DOHH2 (cell line): ENCODE results near the gene KLK12.

Experiments used
- H3F3A ChIP-seq: fragments of 200-600 bp; sonication (generic), shearing (Covaris generic); 2 replicates; pipeline ENCODE4 v1.6.0; 2016; ENCODE audit warnings: antibody characterized with exemption, mild to moderate bottlenecking; ENCODE audit not compliant: control insufficient read depth, insufficient read depth
- H3K27ac ChIP-seq: fragments of 200-600 bp; sonication (generic); 2 replicates; pipeline ENCODE4 v1.5.1; 2014; ENCODE audit warnings: low read depth, mild to moderate bottlenecking, low read length, moderate library complexity
- H3K27me3 ChIP-seq: fragments of 200-600 bp; sonication (generic); 2 replicates; pipeline ENCODE4 v1.6.1; 2014; ENCODE audit warnings: mild to moderate bottlenecking, low read length, mixed read lengths; ENCODE audit not compliant: control insufficient read depth
- H3K36me3 ChIP-seq: fragments of 200-600 bp; sonication (generic); 2 replicates; pipeline ENCODE4 v1.6.1; 2014; ENCODE audit warnings: mild to moderate bottlenecking, low read length, moderate library complexity, mixed read lengths; ENCODE audit not compliant: control insufficient read depth
- H3K4me1 ChIP-seq: fragments of 200-600 bp; sonication (generic); 2 replicates; pipeline ENCODE4 v1.6.1; 2014; ENCODE audit warnings: mild to moderate bottlenecking, low read length, mixed read lengths; ENCODE audit not compliant: control insufficient read depth
- H3K4me2 ChIP-seq: fragments of 200-600 bp; sonication (generic); 2 replicates; pipeline ENCODE4 v1.6.0; 2014; ENCODE audit warnings: mild to moderate bottlenecking, low read length, moderate library complexity
- H3K4me3 ChIP-seq: fragments of 200-600 bp; sonication (generic); 2 replicates; pipeline ENCODE4 v1.5.1; 2014; ENCODE audit warnings: mild to moderate bottlenecking, low read length, mixed read lengths
- H3K79me2 ChIP-seq: fragments of 200-600 bp; sonication (generic); 2 replicates; pipeline ENCODE4 v1.6.1; 2014; ENCODE audit warnings: mild to moderate bottlenecking, low read length, mixed read lengths; ENCODE audit not compliant: control insufficient read depth
- H3K9me2 ChIP-seq: fragments of 200-600 bp; sonication (generic); replicated peaks from 2 replicates; pipeline ENCODE4 v1.6.1; 2014; ENCODE audit warnings: mild to moderate bottlenecking, low read length, mixed read lengths; ENCODE audit not compliant: control insufficient read depth
- H3K9me3 ChIP-seq: fragments of 200-600 bp; sonication (generic); 2 replicates; pipeline ENCODE4 v1.6.1; 2014; ENCODE audit warnings: antibody characterized with exemption, low read length, mixed read lengths; ENCODE audit not compliant: control insufficient read depth, insufficient read depth
- H4K20me1 ChIP-seq: fragments of 200-600 bp; sonication (generic); 2 replicates; pipeline ENCODE4 v1.6.0; 2014; ENCODE audit warnings: low read depth, mild to moderate bottlenecking, antibody characterized with exemption, low read length, moderate library complexity; ENCODE audit not compliant: control insufficient read depth, insufficient read depth
- CTCF ChIP-seq: fragments of 200-600 bp; sonication (generic); IDR thresholded peaks from one replicate; pipeline ENCODE4 v1.5.1; 2014; ENCODE audit warnings: antibody characterized with exemption, mild to moderate bottlenecking, low read depth, low read length; ENCODE audit not compliant: poor library complexity, severe bottlenecking
- EZH2phosphoT487 ChIP-seq: fragments of 200-600 bp; sonication (generic); IDR thresholded peaks from 2 replicates; pipeline ENCODE4 v1.6.1; 2017; ENCODE audit warnings: borderline replicate concordance, mild to moderate bottlenecking, antibody characterized with exemption, low read length, moderate library complexity, mixed read lengths

The KLK12 gene

GRCh38 chr19:51007488-51007887 is 27.3 kb downstream of the KLK12 start:
- no peaks in the 10 kb centered on the region for H3K9me3 ChIP-seq
- TF ChIP-seq EZH2phosphoT487: no peak
- TF ChIP-seq CTCF: no peak

GRCh38 chr19:51006406-51006805 is 28.4 kb downstream of the KLK12 start:
- H3K9me3 ChIP-seq: no peaks in the 10 kb centered on the region
- no peaks in the 10 kb centered on the region for H3K27me3 ChIP-seq
- no peaks in the 10 kb centered on the region for H3K9me2 ChIP-seq
- no peaks in the 10 kb centered on the region for H3F3A ChIP-seq
- no peak overlapping the region for H3K4me3 ChIP-seq
- no peak overlapping the region for H3K27ac ChIP-seq
- no peaks in the 10 kb centered on the region for H3K4me1 ChIP-seq
- no peaks in the 10 kb centered on the region for H4K20me1 ChIP-seq
- no peaks in the 10 kb centered on the region for H3K36me3 ChIP-seq
- no peaks in the 10 kb centered on the region for H3K79me2 ChIP-seq
- TF ChIP-seq CTCF (no peak), EZH2phosphoT487 (no peak)
- no peak overlapping the region for H3K4me2 ChIP-seq

More at GRCh38 chr19:51007488-51007887, 27.3 kb downstream of the KLK12 start:
- Histone ChIP-seq H3K9me2 (no peaks in the 10 kb centered on the region), H4K20me1 (no peaks in the 10 kb centered on the region), H3K79me2 (no peaks in the 10 kb centered on the region), H3K27ac (no peak overlapping the region), H3K36me3 (no peaks in the 10 kb centered on the region), H3K27me3 (no peaks in the 10 kb centered on the region), H3F3A (no peaks in the 10 kb centered on the region), H3K4me1 (no peaks in the 10 kb centered on the region), H3K4me3 (no peak overlapping the region), H3K4me2 (no peak overlapping the region)

- Histone ChIP-seq H3K9me3 (no peaks in the 10 kb centered on the region), H3K9me2 (no peaks in the 10 kb centered on the region), H3F3A (no peaks in the 10 kb centered on the region), H3K27ac (no peak overlapping the region), H3K4me2 (no peak overlapping the region), H3K36me3 (no peaks in the 10 kb centered on the region), H4K20me1 (no peaks in the 10 kb centered on the region), H3K79me2 (no peaks in the 10 kb centered on the region), H3K4me3 (no peak overlapping the region), H3K27me3 (no peaks in the 10 kb centered on the region), H3K4me1 (no peaks in the 10 kb centered on the region)
- TF ChIP-seq EZH2phosphoT487 (no peak), CTCF (no peak)
Measured at GRCh38 chr19:51005248-51005647, 29.6 kb downstream of the KLK12 start.

- Histone ChIP-seq H3K9me3 (no peaks in the 10 kb centered on the region), H3K27me3 (no peaks in the 10 kb centered on the region), H3K4me1 (no peaks in the 10 kb centered on the region), H3K4me2 (no peak overlapping the region), H3F3A (no peaks in the 10 kb centered on the region), H3K4me3 (no peak overlapping the region), H4K20me1 (no peaks in the 10 kb centered on the region), H3K27ac (no peak overlapping the region), H3K79me2 (no peaks in the 10 kb centered on the region), H3K36me3 (no peaks in the 10 kb centered on the region), H3K9me2 (no peaks in the 10 kb centered on the region)
- no peak for TF ChIP-seq EZH2phosphoT487
- no peak for TF ChIP-seq CTCF
Measured at GRCh38 chr19:51003316-51003715, 31.5 kb downstream of the KLK12 start.
